Measurements from ENCODE around the gene PRICKLE1.
"Not testable (repeated sequence)": the region's sequence is repeated elsewhere in the genome, so short reads cannot be mapped to it uniquely, and the experiment has no call there.

The PRICKLE1 gene

GRCh38 chr12:42565633-42566032 lies 23.9 kb downstream of the PRICKLE1 start:
- H3K4me3 Mint-ChIP-seq = no peak overlapping the region
- DNase-seq (ENCODE audit: low spot score in 2 of 2) (no peak), ATAC-seq (replicated peaks; ENCODE audit: extremely low read depth, poor library complexity, severe bottlenecking) (no peak)
- H3K27me3 Mint-ChIP-seq = peaks cover 25% of the 10 kb centered on the region
- no peaks in the 10 kb centered on the region for H3K36me3 Mint-ChIP-seq (ENCODE audit: insufficient read depth)
- no peaks in the 10 kb centered on the region for H3K4me1 Mint-ChIP-seq
- H3K27ac Mint-ChIP-seq (ENCODE audit: low read depth) = no peak overlapping the region
- H3K9me3 Mint-ChIP-seq = no peaks in the 10 kb centered on the region

- Mint-ChIP-seq H3K4me3 (no peak overlapping the region), H3K27me3 (peaks cover 25% of the 10 kb centered on the region), H3K4me1 (no peaks in the 10 kb centered on the region), H3K27ac (ENCODE audit: low read depth) (no peak overlapping the region), H3K9me3 (no peaks in the 10 kb centered on the region), H3K36me3 (ENCODE audit: insufficient read depth) (no peaks in the 10 kb centered on the region)
- ATAC-seq (replicated peaks; ENCODE audit: extremely low read depth, poor library complexity, severe bottlenecking) = no peak
- DNase-seq (ENCODE audit: low spot score in 2 of 2) = no peak
These were observed 24.6 kb downstream of the PRICKLE1 start for GRCh38 chr12:42564996-42565395.

GRCh38 chr12:42564556-42564955 lies 25.0 kb downstream of the PRICKLE1 start:
- Mint-ChIP-seq H3K4me1 (no peaks in the 10 kb centered on the region), H3K9me3 (no peaks in the 10 kb centered on the region), H3K27ac (ENCODE audit: low read depth) (no peak overlapping the region), H3K36me3 (ENCODE audit: insufficient read depth) (no peaks in the 10 kb centered on the region), H3K4me3 (no peak overlapping the region), H3K27me3 (peaks cover 25% of the 10 kb centered on the region)
- ATAC-seq (replicated peaks; ENCODE audit: extremely low read depth, poor library complexity, severe bottlenecking) = no peak
- DNase-seq (ENCODE audit: low spot score in 2 of 2) = no peak

GRCh38 chr12:42560977-42561376 lies 28.6 kb downstream of the PRICKLE1 start:
- no peak for DNase-seq (ENCODE audit: low spot score in 2 of 2)
- H3K4me3 Mint-ChIP-seq = no peak overlapping the region
- ATAC-seq (replicated peaks; ENCODE audit: extremely low read depth, poor library complexity, severe bottlenecking) = no peak
- no peaks in the 10 kb centered on the region for H3K9me3 Mint-ChIP-seq
- H3K27ac Mint-ChIP-seq (ENCODE audit: low read depth) = no peak overlapping the region
- H3K27me3 Mint-ChIP-seq = peaks cover 15% of the 10 kb centered on the region
- H3K36me3 Mint-ChIP-seq (ENCODE audit: insufficient read depth) = peaks cover 3% of the 10 kb centered on the region
- H3K4me1 Mint-ChIP-seq = no peaks in the 10 kb centered on the region

GRCh38 chr12:42557586-42558172 lies 31.9 kb downstream of the PRICKLE1 start:
- no peak for DNase-seq (ENCODE audit: low spot score in 2 of 2)
- H3K27me3 Mint-ChIP-seq = peaks cover 2% of the 10 kb centered on the region
- H3K4me1 Mint-ChIP-seq = no peaks in the 10 kb centered on the region
- no peaks in the 10 kb centered on the region for H3K9me3 Mint-ChIP-seq
- H3K27ac Mint-ChIP-seq (ENCODE audit: low read depth) = no peak overlapping the region
- no peak overlapping the region for H3K4me3 Mint-ChIP-seq
- H3K36me3 Mint-ChIP-seq (ENCODE audit: insufficient read depth) = peaks cover 3% of the 10 kb centered on the region
- no peak for ATAC-seq (replicated peaks; ENCODE audit: extremely low read depth, poor library complexity, severe bottlenecking)

- no peak overlapping the region for H3K27ac Mint-ChIP-seq (ENCODE audit: low read depth)
- DNase-seq (ENCODE audit: low spot score in 2 of 2) (no peak), ATAC-seq (replicated peaks; ENCODE audit: extremely low read depth, poor library complexity, severe bottlenecking) (no peak)
- H3K9me3 Mint-ChIP-seq = no peaks in the 10 kb centered on the region
- H3K36me3 Mint-ChIP-seq (ENCODE audit: insufficient read depth) = peaks cover 3% of the 10 kb centered on the region
- no peak overlapping the region for H3K4me3 Mint-ChIP-seq
- no peaks in the 10 kb centered on the region for H3K4me1 Mint-ChIP-seq
- peaks cover 8% of the 10 kb centered on the region for H3K27me3 Mint-ChIP-seq
These were observed 32.6 kb downstream of the PRICKLE1 start for GRCh38 chr12:42556917-42557316.

- DNase-seq (ENCODE audit: low spot score in 2 of 2) = no peak
- Mint-ChIP-seq H3K27me3 (peaks cover 28% of the 10 kb centered on the region), H3K9me3 (no peaks in the 10 kb centered on the region), H3K4me3 (no peak overlapping the region), H3K4me1 (no peaks in the 10 kb centered on the region), H3K27ac (ENCODE audit: low read depth) (no peak overlapping the region), H3K36me3 (ENCODE audit: insufficient read depth) (peaks cover 3% of the 10 kb centered on the region)
- no peak for ATAC-seq (replicated peaks; ENCODE audit: extremely low read depth, poor library complexity, severe bottlenecking)
These were observed 36.7 kb downstream of the PRICKLE1 start for GRCh38 chr12:42552822-42553221.

GRCh38 chr12:42550800-42551199 lies 38.7 kb downstream of the PRICKLE1 start:
- Mint-ChIP-seq H3K4me1 (no peaks in the 10 kb centered on the region), H3K4me3 (no peak overlapping the region), H3K27me3 (peaks cover 28% of the 10 kb centered on the region), H3K9me3 (no peaks in the 10 kb centered on the region), H3K36me3 (ENCODE audit: insufficient read depth) (no peaks in the 10 kb centered on the region), H3K27ac (ENCODE audit: low read depth) (no peak overlapping the region)
- ATAC-seq (replicated peaks; ENCODE audit: extremely low read depth, poor library complexity, severe bottlenecking) (no peak), DNase-seq (ENCODE audit: low spot score in 2 of 2) (no peak)

GRCh38 chr12:42546709-42547108 lies 42.8 kb downstream of the PRICKLE1 start:
- H3K27me3 Mint-ChIP-seq = peaks cover 19% of the 10 kb centered on the region
- H3K27ac Mint-ChIP-seq (ENCODE audit: low read depth) = no peak overlapping the region
- H3K9me3 Mint-ChIP-seq = no peaks in the 10 kb centered on the region
- H3K4me3 Mint-ChIP-seq = no peak overlapping the region
- no peaks in the 10 kb centered on the region for H3K36me3 Mint-ChIP-seq (ENCODE audit: insufficient read depth)
- no peaks in the 10 kb centered on the region for H3K4me1 Mint-ChIP-seq
- DNase-seq (ENCODE audit: low spot score in 2 of 2) (no peak), ATAC-seq (replicated peaks; ENCODE audit: extremely low read depth, poor library complexity, severe bottlenecking) (no peak)

GRCh38 chr12:42541965-42542364 lies 47.6 kb downstream of the PRICKLE1 start:
- peaks cover 9% of the 10 kb centered on the region for H3K27me3 Mint-ChIP-seq
- no peaks in the 10 kb centered on the region for H3K9me3 Mint-ChIP-seq
- H3K27ac Mint-ChIP-seq (ENCODE audit: low read depth) = no peak overlapping the region
- no peak overlapping the region for H3K4me3 Mint-ChIP-seq
- H3K4me1 Mint-ChIP-seq = no peaks in the 10 kb centered on the region
- DNase-seq (ENCODE audit: low spot score in 2 of 2) (no peak), ATAC-seq (replicated peaks; ENCODE audit: extremely low read depth, poor library complexity, severe bottlenecking) (no peak)
- H3K36me3 Mint-ChIP-seq (ENCODE audit: insufficient read depth) = no peaks in the 10 kb centered on the region

GRCh38 chr12:42541308-42541707 lies 48.2 kb downstream of the PRICKLE1 start:
- H3K9me3 Mint-ChIP-seq; H3K27ac Mint-ChIP-seq (ENCODE audit: low read depth); H3K36me3 Mint-ChIP-seq (ENCODE audit: insufficient read depth); DNase-seq (ENCODE audit: low spot score in 2 of 2); H3K27me3 Mint-ChIP-seq; H3K4me1 Mint-ChIP-seq; ATAC-seq (replicated peaks; ENCODE audit: extremely low read depth, poor library complexity, severe bottlenecking); H3K4me3 Mint-ChIP-seq: not testable (repeated sequence)

GRCh38 chr12:42539696-42540095 lies 49.9 kb downstream of the PRICKLE1 start:
- no peaks in the 10 kb centered on the region for H3K9me3 Mint-ChIP-seq
- H3K27me3 Mint-ChIP-seq = peaks cover 9% of the 10 kb centered on the region
- no peaks in the 10 kb centered on the region for H3K36me3 Mint-ChIP-seq (ENCODE audit: insufficient read depth)
- H3K4me1 Mint-ChIP-seq = no peaks in the 10 kb centered on the region
- no peak for DNase-seq (ENCODE audit: low spot score in 2 of 2)
- ATAC-seq (replicated peaks; ENCODE audit: extremely low read depth, poor library complexity, severe bottlenecking) = no peak
- H3K27ac Mint-ChIP-seq (ENCODE audit: low read depth) = no peak overlapping the region
- no peak overlapping the region for H3K4me3 Mint-ChIP-seq

GRCh38 chr12:42538203-42538602 lies 51.3 kb downstream of the PRICKLE1 start:
- Mint-ChIP-seq H3K27ac (ENCODE audit: low read depth) (no peak overlapping the region), H3K4me3 (no peak overlapping the region), H3K27me3 (peaks cover 9% of the 10 kb centered on the region), H3K4me1 (no peaks in the 10 kb centered on the region), H3K36me3 (ENCODE audit: insufficient read depth) (no peaks in the 10 kb centered on the region), H3K9me3 (no peaks in the 10 kb centered on the region)
- no peak for DNase-seq (ENCODE audit: low spot score in 2 of 2)
- no peak for ATAC-seq (replicated peaks; ENCODE audit: extremely low read depth, poor library complexity, severe bottlenecking)
